HG02884 (cell line): Measurements from ENCODE around the gene TNRC18.

Experiments used
- ATAC-seq: cut with Tn5 transposase; IDR thresholded peaks from one replicate; pipeline ENCODE4 v1.9.1; 2021; ENCODE audit warnings: mild to moderate bottlenecking, moderate library complexity; ENCODE audit not compliant: unreplicated experiment

Gene TNRC18

GRCh38 chr7:5408777-5409176, 14.9 kb downstream of the TNRC18 start:
- ATAC-seq = no peak

- ATAC-seq = no peak
These were observed 16.4 kb downstream of the TNRC18 start for GRCh38 chr7:5406957-5407945.

GRCh38 chr7:5404421-5404826, 19.2 kb downstream of the TNRC18 start:
- ATAC-seq = no peak

GRCh38 chr7:5403442-5403841, 20.2 kb downstream of the TNRC18 start:
- no peak for ATAC-seq

- no peak for ATAC-seq
These were observed 25.9 kb downstream of the TNRC18 start for GRCh38 chr7:5397736-5398135.

- ATAC-seq = peak; percentile 81
These were observed 26.5 kb downstream of the TNRC18 start for GRCh38 chr7:5396999-5397663.

- peak; percentile 40 for ATAC-seq
These were observed 27.1 kb downstream of the TNRC18 start for GRCh38 chr7:5396542-5396941.

- no peak for ATAC-seq
These were observed 28.4 kb downstream of the TNRC18 start for GRCh38 chr7:5395246-5395645.

- ATAC-seq = no peak
These were observed 29.1 kb downstream of the TNRC18 start for GRCh38 chr7:5394264-5395105.

- ATAC-seq = no peak
These were observed 29.9 kb downstream of the TNRC18 start for GRCh38 chr7:5393748-5394147.

- ATAC-seq = no peak
These were observed 30.3 kb downstream of the TNRC18 start for GRCh38 chr7:5393328-5393727.

GRCh38 chr7:5390918-5391317, 32.7 kb downstream of the TNRC18 start:
- ATAC-seq = no peak

GRCh38 chr7:5388905-5389433, 34.7 kb downstream of the TNRC18 start:
- no peak for ATAC-seq

GRCh38 chr7:5388273-5388901, 35.2 kb downstream of the TNRC18 start:
- ATAC-seq = no peak

GRCh38 chr7:5387711-5388245, 35.9 kb downstream of the TNRC18 start:
- ATAC-seq = no peak

- ATAC-seq = no peak
These were observed 39.0 kb downstream of the TNRC18 start for GRCh38 chr7:5384618-5385017.

- ATAC-seq = no peak
These were observed 40.1 kb downstream of the TNRC18 start for GRCh38 chr7:5383314-5384098.

- no peak for ATAC-seq
These were observed 41.2 kb downstream of the TNRC18 start for GRCh38 chr7:5382281-5382892.
